Heart right ventricle (tissue), 16 donors: ENCODE results near the gene SRRT. TPM values are rescaled to one million over a fixed set of nuclear protein-coding genes. Genes with fewer than 3 reads are reported as not detected.
A peak's percentile ranks its signal among the peaks of the same experiment; 100 is the strongest.

Source experiments
- ATAC-seq, 8 donors: fragments of 200-7000 bp; cut with Tn5 transposase; one replicate each; pipeline ENCODE4 v1.9.1; 2020; ENCODE audit warnings: mild to moderate bottlenecking in 8 of 8, moderate library complexity in 8 of 8, moderate number of reproducible peaks in 1 of 8
- DNase-seq, 2 donors: peaks; one replicate each; pipeline ENCODE4 v3.0.0-alpha.2; 2020
- H3K27ac ChIP-seq, 10 donors: fragments of 200-600 bp; sonication (generic) in 2 of 10; one replicate each; pipeline versions ENCODE4 v1.5.0 to v1.8.0; 2020 to 2022; ENCODE audit warnings: mild to moderate bottlenecking in 3 of 10
- H3K27me3 ChIP-seq, 7 donors: fragments of 200-600 bp; one replicate each; pipeline ENCODE4 v1.8.0; 2021 to 2022; ENCODE audit warnings: mild to moderate bottlenecking in 2 of 7
- H3K36me3 ChIP-seq, 9 donors: fragments of 200-600 bp; sonication (generic) in 1 of 9; one replicate each; pipeline versions ENCODE4 v1.5.0 to v1.8.0; 2020 to 2022; ENCODE audit warnings: mild to moderate bottlenecking in 2 of 9
- H3K4me1 ChIP-seq, 9 donors: fragments of 200-600 bp; sonication (generic) in 1 of 9; one replicate each; pipeline versions ENCODE4 v1.5.0 to v1.8.0; 2020 to 2022; ENCODE audit warnings: mild to moderate bottlenecking in 4 of 9
- H3K4me3 ChIP-seq, 10 donors: fragments of 200-600 bp; sonication (generic) in 2 of 10; one replicate each; pipeline versions ENCODE4 v1.5.0 to v1.8.0; 2020 to 2022; ENCODE audit warnings: mild to moderate bottlenecking in 7 of 10, moderate library complexity in 2 of 10
- H3K9me3 ChIP-seq, 11 donors: fragments of 200-600 bp in 10 of 11; sonication (generic) in 2 of 11; one replicate each; pipeline versions ENCODE4 v1.5.0 to v1.8.0; 2013 to 2022; ENCODE audit warnings: mild to moderate bottlenecking in 2 of 11, control low read depth in 1 of 11, moderate library complexity in 1 of 11
- WGBS, 2 donors: extraction: QIAGEN DNeasy Blood & Tissue Kit; methylation state at CpG; one replicate each; pipeline ENCODE4 v1.1.7; 2013; ENCODE audit warnings: inconsistent platforms in 1 of 2; 5-methylcytosine and 5-hydroxymethylcytosine counted together
- intact Hi-C, 10 donors: fragments of 100-400 bp; cut with DNase I; formaldehyde crosslinking; loops; one replicate each; pipeline versions ENCODE4 v1.11.1 to v1.14.2; 2022
- polyA plus RNA-seq, 2 donors: library from polyadenylated mRNA; stranded (reverse); fragments of 200-250 nt; gene quantifications; one replicate each; pipeline ENCODE4 v1.2.3, GENCODE V29; 2013
- total RNA-seq, 10 donors: library from RNA; stranded (reverse); fragmentation: NEBNext Ultra II Directional in 3 of 10; extraction: Animal tissue kit (Norgen Biotek cat#: 25700) in 3 of 10; gene quantifications; one replicate each; pipeline versions ENCODE4 v1.2.1 to v1.2.4, GENCODE V29; 2021 to 2023
- TF ChIP-seq, protein P1 (sequence below), 9 donors: fragments of 200-600 bp; sonication (generic) in 2 of 9; IDR thresholded peaks; one replicate each; pipeline versions ENCODE4 v1.5.0 to v1.8.0; 2021 to 2022; ENCODE audit warnings: antibody characterized with exemption in 9 of 9, mild to moderate bottlenecking in 5 of 9, moderate library complexity in 1 of 9
- donor health status: Arrhythmogenic right ventricular cardiomyopathy.
- donor health status: ischemic (EF 13 %, LVEDD 7.1; RV severe dilation, severe dysfunction).
- donor health status: healthy with polysubstance abuse.
- donor health status: DM: no; HTN: yes; CAD: no.
- donor health status: DM: no; HTN: no; CAD: no.
- donor health status: ischemic (EF 25% LVEDD 6.9; RV normal size, moderate dysfunction).
- donor health status: ischemic (EF 25% LVEDD 5.7; RV mildly dilated, moderate dysfunction).
- donor health status: healthy.
- donor health status: DM: yes; HTN: yes; CAD: no.
- donor health status: Ischemic cardiomyopathy.
- donor health status: ischemic (EF 35%, LVEDD 5.7; RV mildly dilated, moderate dysfunction).
- donor health status: nonischemic (EF 11% LVEDD 7.7; RV severe dilation, severe dysfunction).
- donor health status: DM: yes; HTN: yes; CAD: no.
- donor health status: PGD.
- donor health status: ischemic (EF 29% LVEDD 5.4; RV normal size, mild dysfunction).
- donor health status: nonischemic (EF 23%, LVEDD 6.1; RV moderate dilation, normal function).

SRRT gene
- total and polyA plus RNA-seq, 12 donors: 38.4 to 69.5 (median 49.6) TPM

GRCh38 chr7:100861616-100861985 lies 13.3 kb upstream of the SRRT start:
- Histone ChIP-seq H3K4me3 (no peak overlapping the region), H3K9me3 (no peaks in the 10 kb centered on the region), H3K27me3 (no peaks in the 10 kb centered on the region), H3K27ac (no peak overlapping the region), H3K36me3 (peaks cover 0 to 83% (median 6%) of the 10 kb centered on the region in 9 donors), H3K4me1 (peaks cover 3 to 23% (median 9%) of the 10 kb centered on the region in 9 donors)
- intact Hi-C loops: loop anchor here in 1 of 10 donors (10.0 kb wide), 1 partner anchor 387 kb away; the partner anchor contains the start of gene TSC22D4
- DNase-seq (no peak), ATAC-seq (no peak)
- WGBS, 2 donors: 96 to 97% methylated on average over 14 of the region's 14 CpGs
- TF ChIP-seq, protein P1, sequence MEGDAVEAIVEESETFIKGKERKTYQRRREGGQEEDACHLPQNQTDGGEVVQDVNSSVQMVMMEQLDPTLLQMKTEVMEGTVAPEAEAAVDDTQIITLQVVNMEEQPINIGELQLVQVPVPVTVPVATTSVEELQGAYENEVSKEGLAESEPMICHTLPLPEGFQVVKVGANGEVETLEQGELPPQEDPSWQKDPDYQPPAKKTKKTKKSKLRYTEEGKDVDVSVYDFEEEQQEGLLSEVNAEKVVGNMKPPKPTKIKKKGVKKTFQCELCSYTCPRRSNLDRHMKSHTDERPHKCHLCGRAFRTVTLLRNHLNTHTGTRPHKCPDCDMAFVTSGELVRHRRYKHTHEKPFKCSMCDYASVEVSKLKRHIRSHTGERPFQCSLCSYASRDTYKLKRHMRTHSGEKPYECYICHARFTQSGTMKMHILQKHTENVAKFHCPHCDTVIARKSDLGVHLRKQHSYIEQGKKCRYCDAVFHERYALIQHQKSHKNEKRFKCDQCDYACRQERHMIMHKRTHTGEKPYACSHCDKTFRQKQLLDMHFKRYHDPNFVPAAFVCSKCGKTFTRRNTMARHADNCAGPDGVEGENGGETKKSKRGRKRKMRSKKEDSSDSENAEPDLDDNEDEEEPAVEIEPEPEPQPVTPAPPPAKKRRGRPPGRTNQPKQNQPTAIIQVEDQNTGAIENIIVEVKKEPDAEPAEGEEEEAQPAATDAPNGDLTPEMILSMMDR (IDR thresholded peaks at IDR 0.05): no peak

- intact Hi-C loops: loop anchor here in 1 of 10 donors (10.0 kb wide), 1 partner anchor 389 kb away; the partner anchor contains the start of gene TSC22D4
- peaks cover 7 to 41% (median 20%) of the 10 kb centered on the region in 9 donors for H3K4me1 ChIP-seq
- DNase-seq: no peak
- 35 to 44% methylated on average over 10 of the region's 10 CpGs for WGBS, 2 donors
- H3K27me3 ChIP-seq: no peaks in the 10 kb centered on the region
- no peak for ATAC-seq
- no peaks in the 10 kb centered on the region for H3K9me3 ChIP-seq
- peaks cover 0 to 66% (median 6%) of the 10 kb centered on the region in 9 donors for H3K36me3 ChIP-seq
- TF ChIP-seq, protein P1 (IDR thresholded peaks at IDR 0.05): no peak
- no peak overlapping the region for H3K4me3 ChIP-seq
- no peak overlapping the region for H3K27ac ChIP-seq
Measured at GRCh38 chr7:100863406-100863950, 11.4 kb upstream of the SRRT start.

DNA sequence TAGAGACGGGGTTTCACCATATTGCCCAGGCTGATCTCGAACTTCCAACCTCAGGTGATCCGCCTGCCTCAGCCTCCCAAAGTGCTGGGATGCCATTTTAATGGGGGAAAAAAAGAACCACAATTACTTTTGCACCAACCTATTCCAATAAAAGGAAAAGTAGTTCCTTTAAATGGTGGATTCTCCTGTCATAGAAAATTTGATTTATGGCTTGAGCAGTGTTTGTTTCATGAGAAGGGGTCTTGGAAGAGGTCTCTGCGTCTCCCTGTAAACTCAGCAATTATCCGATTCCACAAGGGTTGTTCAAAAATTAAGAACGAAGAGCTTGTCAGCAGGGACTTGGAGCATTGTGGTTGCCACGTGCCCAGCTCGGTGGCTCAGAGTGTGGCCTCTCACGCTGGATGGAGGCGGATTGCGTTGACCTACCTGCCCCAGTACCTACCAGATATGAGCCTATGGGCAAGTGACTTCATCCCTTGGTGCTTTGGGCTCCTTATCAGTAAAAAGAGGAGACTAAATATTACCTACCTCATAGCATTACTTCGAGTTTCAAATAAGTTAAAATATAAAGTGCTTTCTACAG lies 10.5 kb upstream of the SRRT start:
- no peak for DNase-seq
- no peak overlapping the region for H3K27ac ChIP-seq
- no peaks in the 10 kb centered on the region for H3K27me3 ChIP-seq
- no peak for ATAC-seq
- WGBS, 2 donors: 93 to 95% methylated on average over 12 of the region's 12 CpGs
- peaks cover 7 to 49% (median 26%) of the 10 kb centered on the region in 9 donors for H3K4me1 ChIP-seq
- peaks cover 0 to 59% (median 6%) of the 10 kb centered on the region in 9 donors for H3K36me3 ChIP-seq
- TF ChIP-seq, protein P1 (IDR thresholded peaks at IDR 0.05): no peak
- H3K9me3 ChIP-seq: no peaks in the 10 kb centered on the region
- H3K4me3 ChIP-seq: no peak overlapping the region
- intact Hi-C loops: loop anchor here in 1 of 10 donors (10.0 kb wide), 1 partner anchor 390 kb away; the partner anchor contains the start of gene TSC22D4

DNA sequence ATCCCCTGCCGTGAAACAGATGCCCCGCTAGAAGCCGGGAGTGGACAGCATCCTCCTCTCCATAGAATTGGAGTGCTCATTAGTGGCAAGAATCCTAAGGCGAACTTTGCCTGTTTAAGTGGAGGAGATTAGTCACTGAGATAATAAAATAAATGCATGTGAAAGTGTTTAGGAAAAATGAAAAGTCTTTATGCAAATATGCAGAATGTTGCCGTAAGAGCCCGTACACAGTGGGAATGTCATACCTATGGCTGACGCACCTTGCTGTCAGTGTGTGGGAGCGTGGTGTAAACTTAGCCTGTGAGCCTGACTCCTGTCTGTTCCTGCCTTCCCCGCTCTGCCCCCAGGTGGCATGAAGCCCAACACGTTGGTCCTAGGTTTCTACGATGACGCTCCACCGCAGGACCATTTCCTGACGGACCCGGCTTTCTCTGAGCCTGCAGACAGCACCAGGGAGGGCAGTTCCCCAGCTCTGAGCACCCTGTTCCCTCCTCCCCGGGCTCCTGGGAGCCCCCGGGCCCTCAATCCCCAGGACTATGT lies 9.5 kb upstream of the SRRT start:
- DNase-seq: no peak
- H3K27me3 ChIP-seq: no peaks in the 10 kb centered on the region
- ATAC-seq: peak in 1 of 8 donors; percentile 5
- intact Hi-C loops: loop anchor here in 1 of 10 donors (10.0 kb wide), 1 partner anchor 391 kb away; the partner anchor contains the start of gene TSC22D4
- TF ChIP-seq, protein P1 (IDR thresholded peaks at IDR 0.05): no peak
- 84 to 92% methylated on average over 17 of the region's 17 CpGs for WGBS, 2 donors
- peaks cover 7 to 50% (median 26%) of the 10 kb centered on the region in 9 donors for H3K4me1 ChIP-seq
- peak overlapping the region in 5 of 10 donors; percentile 10 to 99 (median 97) for H3K27ac ChIP-seq
- peak overlapping the region in 1 of 10 donors; percentile 80 for H3K4me3 ChIP-seq
- H3K36me3 ChIP-seq: peaks cover 0 to 57% (median 4%) of the 10 kb centered on the region in 9 donors
- no peaks in the 10 kb centered on the region for H3K9me3 ChIP-seq
